Fibroblast of the aortic adventitia (primary cell): Measurements from ENCODE around the gene PCGF3. TPM values are rescaled to one million over a fixed set of nuclear protein-coding genes. Genes with fewer than 3 reads are reported as not detected.
"Not testable (repeated sequence)": the region's sequence is repeated elsewhere in the genome, so short reads cannot be mapped to it uniquely, and the experiment has no call there.

Experiments used
- DNase-seq: peaks from one replicate; pipeline ENCODE4 v3.0.0-alpha.2; 2010; ENCODE audit warnings: low read depth
- H3K4me3 ChIP-seq: 2 replicates; pipeline ENCODE4 v1.5.1; 2011; ENCODE audit warnings: low read depth, mild to moderate bottlenecking, control low read depth, low read length, moderate library complexity
- CTCF ChIP-seq: IDR thresholded peaks from 2 replicates; pipeline ENCODE4 v1.5.1; 2011; ENCODE audit warnings: mild to moderate bottlenecking, low read length, control low read depth, inconsistent platforms; ENCODE audit not compliant: insufficient read depth
- total RNA-seq: library from RNA; depleted of rRNA; stranded (reverse); fragments of >200 nt; gene quantifications from 2 replicates; pipeline ENCODE4 v1.2.3, GENCODE V29; 2012; ENCODE audit warnings: low replicate concordance

The PCGF3 gene
- total RNA-seq, 1 donor = 24.2 TPM

GRCh38 chr4:733631-733980 is 28.0 kb downstream of the PCGF3 start:
- no peak for TF ChIP-seq CTCF
- DNase-seq = no peak
- H3K4me3 ChIP-seq = no peak overlapping the region

- TF ChIP-seq CTCF = no peak
- DNase-seq = no peak
- no peak overlapping the region for H3K4me3 ChIP-seq
Observed at GRCh38 chr4:734075-734474, 28.4 kb downstream of the PCGF3 start.

GRCh38 chr4:734951-735350 is 29.3 kb downstream of the PCGF3 start:
- no peak for DNase-seq
- no peak for TF ChIP-seq CTCF
- no peak overlapping the region for H3K4me3 ChIP-seq

- DNase-seq = no peak
- no peak overlapping the region for H3K4me3 ChIP-seq
- TF ChIP-seq CTCF = no peak
Observed at GRCh38 chr4:735583-735982, 30.0 kb downstream of the PCGF3 start.

- H3K4me3 ChIP-seq, DNase-seq: not testable (repeated sequence)
Observed at GRCh38 chr4:736561-736960, 30.9 kb downstream of the PCGF3 start.

- TF ChIP-seq CTCF = no peak
- DNase-seq = no peak
- H3K4me3 ChIP-seq = no peak overlapping the region
Observed at GRCh38 chr4:738781-739280, 33.2 kb downstream of the PCGF3 start.

GRCh38 chr4:739569-739968 is 33.9 kb downstream of the PCGF3 start:
- H3K4me3 ChIP-seq = no peak overlapping the region
- TF ChIP-seq CTCF = no peak
- no peak for DNase-seq

- no peak for DNase-seq
- no peak overlapping the region for H3K4me3 ChIP-seq
- TF ChIP-seq CTCF = no peak
Observed at GRCh38 chr4:740011-740410, 34.4 kb downstream of the PCGF3 start.
